NCI-H2029 treated with DMSO at 0.1 percent for 48 hours (cell line): Measurements from ENCODE around the gene CSDE1.

Source experiments
- DNase-seq: peaks from one replicate; lab custom pipeline; 2025; lab: John Stamatoyannopoulos, UW

Gene CSDE1

GRCh38 chr1:114749835-114750234, 7.9 kb downstream of the CSDE1 start:
- DNase-seq = no peak

GRCh38 chr1:114746450-114747121, 11.2 kb downstream of the CSDE1 start:
- no peak for DNase-seq

- no peak for DNase-seq
Measured at GRCh38 chr1:114745291-114745690, 12.5 kb downstream of the CSDE1 start.

GRCh38 chr1:114741963-114742746, 15.6 kb downstream of the CSDE1 start:
- no peak for DNase-seq

GRCh38 chr1:114740331-114740730, 17.5 kb downstream of the CSDE1 start:
- no peak for DNase-seq

GRCh38 chr1:114737314-114737849, 20.4 kb downstream of the CSDE1 start:
- no peak for DNase-seq

- no peak for DNase-seq
Measured at GRCh38 chr1:114735479-114735878, 22.3 kb downstream of the CSDE1 start.

- DNase-seq = no peak
Measured at GRCh38 chr1:114729782-114730181, 28.0 kb downstream of the CSDE1 start.

GRCh38 chr1:114728553-114728952, 29.2 kb downstream of the CSDE1 start:
- no peak for DNase-seq

- no peak for DNase-seq
Measured at GRCh38 chr1:114725230-114725629, 32.6 kb downstream of the CSDE1 start.

- DNase-seq = no peak
Measured at GRCh38 chr1:114723915-114724314, 33.9 kb downstream of the CSDE1 start.

GRCh38 chr1:114723457-114723856, 34.3 kb downstream of the CSDE1 start:
- DNase-seq = no peak

GRCh38 chr1:114720492-114720891, 37.3 kb downstream of the CSDE1 start:
- no peak for DNase-seq

- no peak for DNase-seq
Measured at GRCh38 chr1:114719424-114719787, 38.4 kb downstream of the CSDE1 start.

- no peak for DNase-seq
Measured at GRCh38 chr1:114718661-114719423, 38.9 kb downstream of the CSDE1 start.

- peak; percentile 49 for DNase-seq
Measured at GRCh38 chr1:114716304-114717170, 41.2 kb downstream of the CSDE1 start, which contains the start of gene NRAS. Gene NRAS (minus strand): TSS chr1:114716771. CDS start chr1:114716160, 611 bp downstream.

GRCh38 chr1:114715952-114716303, 41.9 kb downstream of the CSDE1 start:
- DNase-seq = no peak

- no peak for DNase-seq
Measured at GRCh38 chr1:114712977-114713376, 44.8 kb downstream of the CSDE1 start.

GRCh38 chr1:114710360-114710759, 47.4 kb downstream of the CSDE1 start:
- no peak for DNase-seq

GRCh38 chr1:114707604-114708003, 50.2 kb downstream of the CSDE1 start:
- no peak for DNase-seq

GRCh38 chr1:114703242-114703641, 54.5 kb downstream of the CSDE1 start:
- DNase-seq = no peak

GRCh38 chr1:114702737-114703136, 55.0 kb downstream of the CSDE1 start:
- DNase-seq = no peak
